Activated T-helper 1 cell treated with anti-CD3 and anti-CD28 coated beads, Interleukin-2, amount 50 U/mL, for 16 hours (primary cell): ENCODE measurements around the gene DPH2.

ENCODE experiments used
- DNase-seq, 2 donors: peaks; one replicate each; pipeline ENCODE4 v3.0.0-alpha.2; 2020; ENCODE audit warnings: low read depth in 1 of 2, low spot score in 1 of 2

Gene DPH2

DNA sequence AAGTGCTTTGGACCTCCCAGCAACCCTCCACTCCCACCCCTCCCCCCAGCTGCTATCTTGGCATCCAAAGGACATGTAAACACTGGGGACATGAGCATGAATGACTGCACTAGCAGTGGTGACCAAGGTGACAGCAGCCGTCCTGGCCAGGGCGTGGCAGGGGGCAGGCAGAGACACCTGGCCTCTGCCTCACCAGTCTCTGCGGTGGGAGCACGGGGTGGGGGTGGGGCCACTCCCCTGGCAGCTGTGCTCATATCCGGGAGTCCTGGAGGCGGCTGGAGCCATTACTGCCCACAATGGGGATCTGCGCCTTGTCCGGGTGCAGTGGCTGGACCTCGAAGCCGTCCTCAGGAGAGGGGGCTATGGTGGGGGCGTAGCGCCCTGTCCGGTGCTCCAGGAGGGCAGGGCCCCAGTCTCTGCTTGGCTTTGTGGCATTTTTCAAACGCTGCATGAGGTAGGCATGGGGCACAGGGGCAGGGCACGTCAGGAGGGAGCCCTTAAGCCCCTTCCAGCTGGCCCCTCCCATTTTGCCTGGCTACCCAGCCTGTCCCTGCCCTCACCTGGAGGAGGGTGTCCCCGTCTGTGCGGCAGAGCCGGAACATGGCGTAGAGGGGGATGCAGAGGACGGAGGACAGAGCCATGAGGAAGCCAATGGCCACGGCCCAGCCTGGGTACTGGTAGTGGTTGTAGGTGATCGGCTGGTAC lies 27.6 kb downstream of the DPH2 start:
- no peak for DNase-seq

GRCh38 chr1:43998000-43998378 lies 28.2 kb downstream of the DPH2 start:
- no peak for DNase-seq

GRCh38 chr1:43999455-43999854 lies 29.6 kb downstream of the DPH2 start:
- no peak for DNase-seq

DNA sequence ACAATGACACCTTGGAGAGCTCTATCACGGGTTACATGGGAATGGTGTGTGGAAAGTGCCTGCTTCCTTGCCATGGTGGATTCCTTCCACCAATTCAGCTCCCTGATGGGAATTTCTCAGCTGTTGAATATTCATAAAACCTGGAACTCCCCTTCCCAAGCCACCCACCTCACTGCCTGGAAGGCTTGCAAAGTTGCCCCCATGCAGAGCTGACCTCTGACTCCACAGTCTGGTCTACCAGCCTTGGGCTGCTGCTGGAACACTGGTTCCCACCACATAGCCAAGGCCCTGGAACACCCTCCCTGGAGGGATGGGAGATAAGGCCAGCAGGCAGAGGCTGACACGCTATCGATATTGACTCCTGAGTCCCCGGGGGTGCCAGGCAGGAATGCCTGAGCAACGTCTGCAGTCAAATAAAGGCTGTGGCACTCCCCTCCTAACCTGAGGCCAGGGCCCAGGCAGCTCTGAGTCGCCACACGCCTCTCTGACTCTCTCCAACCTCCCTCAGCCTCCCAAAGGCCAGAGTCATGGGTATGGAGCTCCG lies 30.4 kb downstream of the DPH2 start:
- DNase-seq: no peak

GRCh38 chr1:44002165-44002564 lies 32.4 kb downstream of the DPH2 start:
- DNase-seq: no peak

- DNase-seq: no peak
These were observed 32.9 kb downstream of the DPH2 start for GRCh38 chr1:44002606-44003157.

- DNase-seq: no peak
These were observed 38.4 kb downstream of the DPH2 start for GRCh38 chr1:44008259-44008658.

DNA sequence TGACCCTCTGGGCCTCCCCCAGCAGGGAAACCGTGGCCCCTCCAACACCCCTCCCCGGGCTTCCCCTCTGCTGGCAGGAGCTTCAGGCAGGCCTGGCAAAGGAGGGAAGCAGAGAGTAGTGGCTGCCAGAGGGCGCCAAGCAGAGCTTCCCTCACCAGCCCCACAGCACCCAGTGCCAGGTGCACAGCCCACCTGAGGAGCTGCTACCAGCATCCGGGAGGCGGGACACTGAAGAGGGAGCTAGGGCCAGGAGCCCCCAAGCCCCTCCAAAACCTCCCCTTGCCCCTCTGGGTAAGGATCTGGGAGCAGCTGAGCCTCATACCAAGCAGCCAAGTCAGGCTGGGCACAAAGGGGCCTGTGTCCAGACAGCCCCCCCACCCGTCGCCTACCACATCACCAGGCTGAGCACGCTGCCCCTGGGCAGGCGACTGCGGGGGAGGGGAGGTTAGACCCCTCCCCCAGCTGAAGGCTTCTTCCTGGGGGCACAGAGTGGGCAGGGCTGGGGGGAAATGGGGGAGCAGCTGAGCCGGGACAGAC lies 41.2 kb downstream of the DPH2 start:
- DNase-seq: no peak

GRCh38 chr1:44012404-44012803 lies 42.6 kb downstream of the DPH2 start:
- DNase-seq: no peak

DNA sequence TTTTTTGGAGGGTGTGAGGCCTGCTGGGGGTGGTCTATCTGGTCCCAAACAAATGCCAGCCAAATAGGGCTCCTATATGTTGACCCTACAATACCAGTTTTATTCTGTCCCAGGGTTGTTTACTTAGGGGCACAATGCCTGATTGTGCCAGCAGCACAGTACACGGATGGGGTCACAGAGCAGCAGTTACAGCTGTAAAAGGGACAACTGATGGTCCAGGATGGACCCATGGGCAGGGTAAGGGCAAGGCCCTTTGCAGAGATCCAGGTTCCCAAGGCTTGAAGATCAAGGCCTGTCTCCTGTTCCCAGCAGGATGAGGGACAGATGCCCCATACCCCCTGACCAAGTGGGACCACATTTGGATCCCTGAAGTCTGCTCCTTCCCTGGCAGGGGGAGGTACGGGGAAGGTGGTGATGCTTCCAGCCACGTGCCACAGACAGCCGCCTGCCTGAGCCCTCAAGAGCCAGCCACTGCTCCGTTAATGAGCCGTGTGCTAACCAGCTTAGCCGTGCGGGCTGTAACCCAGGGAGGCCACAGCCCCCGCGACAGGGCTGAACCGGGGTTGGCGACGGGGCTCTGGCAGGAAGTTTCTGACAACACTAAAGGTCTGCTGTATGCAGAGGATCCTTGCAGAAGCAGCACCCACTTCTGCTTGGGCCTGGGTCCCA lies 43.3 kb downstream of the DPH2 start:
- DNase-seq: no peak

DNA sequence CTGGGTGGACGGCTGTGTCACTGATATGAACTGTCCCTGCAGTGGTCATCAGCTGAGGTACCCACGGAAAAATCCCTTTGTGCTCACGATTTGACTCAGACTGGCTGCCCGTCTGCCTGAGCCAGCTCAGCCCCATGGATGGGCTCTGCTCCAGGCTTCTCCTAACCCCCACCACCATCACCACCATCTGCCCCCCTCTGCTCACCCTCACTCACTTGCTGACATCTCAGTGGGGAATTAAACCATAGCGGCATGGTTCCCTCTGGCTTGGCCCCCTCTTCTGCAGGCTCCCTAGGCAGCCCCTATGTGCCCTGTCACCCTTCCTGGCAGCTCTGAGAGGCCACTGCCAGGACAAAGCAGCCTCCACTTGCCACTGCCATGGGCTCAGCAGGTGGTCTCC lies 44.1 kb downstream of the DPH2 start:
- no peak for DNase-seq

GRCh38 chr1:44014365-44015104 lies 44.7 kb downstream of the DPH2 start:
- no peak for DNase-seq

GRCh38 chr1:44015206-44015605 lies 45.4 kb downstream of the DPH2 start:
- no peak for DNase-seq

- DNase-seq: no peak
These were observed 46.5 kb downstream of the DPH2 start for GRCh38 chr1:44016041-44016889.

DNA sequence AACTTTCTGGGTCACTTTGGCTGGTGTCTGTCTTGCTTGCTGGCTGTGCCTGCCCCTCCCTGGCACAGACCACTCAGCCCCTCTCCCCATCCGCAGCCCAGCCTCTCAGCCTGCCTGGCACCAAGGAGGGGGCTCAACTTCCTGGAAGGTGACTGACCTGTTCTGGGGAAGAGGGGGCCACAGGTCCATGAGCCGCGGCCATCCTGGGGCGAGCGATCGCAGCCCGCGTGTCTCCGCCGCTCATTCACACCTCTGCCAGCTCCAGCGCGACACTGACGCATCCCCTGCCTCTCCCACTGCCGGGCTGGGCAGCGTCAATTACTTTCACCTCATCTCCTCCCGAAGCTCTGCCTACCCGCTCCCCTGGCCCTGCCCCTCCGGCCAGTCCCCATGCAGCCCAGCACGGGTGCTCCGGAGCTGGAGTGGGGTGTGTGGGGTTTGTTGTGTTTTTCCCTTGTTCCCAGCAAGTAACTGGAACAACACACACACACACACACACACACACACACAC lies 47.1 kb downstream of the DPH2 start:
- DNase-seq: no peak

GRCh38 chr1:44019466-44019948 lies 49.7 kb downstream of the DPH2 start:
- no peak for DNase-seq

DNA sequence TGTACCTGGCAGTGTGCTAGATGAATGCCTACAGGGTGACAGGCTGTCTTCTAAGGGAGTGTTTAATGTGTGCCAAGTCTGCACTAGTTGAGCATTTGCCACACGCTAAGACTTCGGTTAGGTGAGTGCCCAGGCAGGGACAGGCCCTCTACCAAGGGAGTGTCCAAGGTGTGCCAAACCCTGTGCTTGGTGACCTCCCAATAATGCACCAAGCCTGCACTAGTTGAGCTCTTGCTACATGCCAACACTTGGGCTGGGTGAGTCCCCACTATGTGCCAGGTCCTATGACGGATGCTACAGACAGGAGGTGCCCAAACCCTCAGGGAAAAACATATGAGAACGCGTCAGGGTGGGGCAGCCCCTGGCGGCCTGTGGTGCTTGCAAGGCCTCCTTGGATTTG lies 50.7 kb downstream of the DPH2 start:
- no peak for DNase-seq

- DNase-seq: no peak
These were observed 51.3 kb downstream of the DPH2 start for GRCh38 chr1:44021156-44021555.

GRCh38 chr1:44021581-44022321 lies 51.9 kb downstream of the DPH2 start:
- DNase-seq: no peak
